AML-193 (cell line): ENCODE data around the gene ABCD3.

Source experiments
- DNase-seq, 2 experiments: peaks; one replicate each; lab custom pipeline; 2025; lab: John Stamatoyannopoulos, UW

Gene ABCD3

GRCh38 chr1:94526152-94526980 lies 108.2 kb downstream of the ABCD3 start:
- DNase-seq = no peak

- peak; percentile 24 to 38 for DNase-seq
These were observed 109.3 kb downstream of the ABCD3 start for GRCh38 chr1:94527447-94528031.

- DNase-seq = no peak
These were observed 110.1 kb downstream of the ABCD3 start for GRCh38 chr1:94528299-94528698.

GRCh38 chr1:94528826-94529225 lies 110.6 kb downstream of the ABCD3 start:
- no peak for DNase-seq

- DNase-seq = no peak
These were observed 111.2 kb downstream of the ABCD3 start for GRCh38 chr1:94529416-94529815.

GRCh38 chr1:94530373-94530878 lies 112.2 kb downstream of the ABCD3 start:
- DNase-seq = no peak

GRCh38 chr1:94531664-94532063 lies 113.5 kb downstream of the ABCD3 start:
- no peak for DNase-seq

- DNase-seq = no peak
These were observed 113.9 kb downstream of the ABCD3 start for GRCh38 chr1:94532077-94532476.

GRCh38 chr1:94535095-94535494 lies 116.9 kb downstream of the ABCD3 start:
- DNase-seq = no peak

GRCh38 chr1:94535879-94536278 lies 117.7 kb downstream of the ABCD3 start:
- DNase-seq = no peak

- DNase-seq = no peak
These were observed 119.1 kb downstream of the ABCD3 start for GRCh38 chr1:94537254-94537653.

- DNase-seq = no peak
These were observed 120.1 kb downstream of the ABCD3 start for GRCh38 chr1:94538243-94538827.

- DNase-seq = peak; percentile 9 to 22
These were observed 121.3 kb downstream of the ABCD3 start for GRCh38 chr1:94539496-94539895.

GRCh38 chr1:94540440-94541245 lies 122.5 kb downstream of the ABCD3 start:
- peak in 1 of 2 experiments; percentile 23 for DNase-seq

- DNase-seq = peak; percentile 67 to 73
These were observed 123.3 kb downstream of the ABCD3 start, which contains the start of gene F3 for GRCh38 chr1:94541246-94542087. F3 (minus strand) TSS chr1:94541759; CDS start chr1:94541636, 123 bp downstream.

GRCh38 chr1:94542088-94542870 lies 124.1 kb downstream of the ABCD3 start:
- DNase-seq = no peak

GRCh38 chr1:94543001-94543400 lies 124.8 kb downstream of the ABCD3 start:
- DNase-seq = peak; percentile 30 to 60

- no peak for DNase-seq
These were observed 125.9 kb downstream of the ABCD3 start for GRCh38 chr1:94543893-94544635.

GRCh38 chr1:94544706-94545490 lies 126.7 kb downstream of the ABCD3 start:
- no peak for DNase-seq
